GM18508 (cell line): ENCODE results near the gene MSI2.

Source experiments
- ATAC-seq: cut with Tn5 transposase; IDR thresholded peaks from one replicate; pipeline ENCODE4 v1.9.1; 2021; ENCODE audit warnings: moderate number of reproducible peaks; ENCODE audit not compliant: insufficient read depth, unreplicated experiment

MSI2 gene

DNA sequence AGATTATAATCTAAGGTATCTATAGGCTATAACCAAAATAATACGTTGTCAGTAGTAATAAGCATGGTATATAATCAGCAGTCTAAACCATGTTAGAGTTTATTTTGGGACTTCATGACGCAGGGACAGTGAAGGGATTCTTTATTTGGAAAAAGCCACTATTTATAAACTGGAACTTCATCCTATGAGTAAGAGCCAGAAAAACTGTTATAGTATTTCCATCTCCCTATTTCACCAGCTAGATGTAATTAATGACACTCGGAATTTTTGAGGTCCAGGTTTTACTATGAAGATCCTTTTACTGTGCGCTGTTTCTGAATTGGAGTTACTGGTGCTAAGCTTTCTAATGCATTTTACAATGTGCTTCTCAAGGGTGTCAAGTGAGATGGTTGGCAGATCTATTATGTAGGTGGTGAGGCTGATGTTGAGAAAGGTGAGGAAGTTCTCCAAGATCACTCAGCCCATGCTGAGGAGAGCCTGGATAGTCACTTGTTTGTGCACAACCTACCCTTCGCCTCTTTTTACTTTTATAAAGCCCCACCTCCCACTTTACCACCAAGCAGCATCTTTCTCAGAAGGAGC, 149.3 kb downstream of the MSI2 start:
- ATAC-seq = no peak

- ATAC-seq = no peak
Observed at GRCh38 chr17:57406131-57406980, 150.0 kb downstream of the MSI2 start.

DNA sequence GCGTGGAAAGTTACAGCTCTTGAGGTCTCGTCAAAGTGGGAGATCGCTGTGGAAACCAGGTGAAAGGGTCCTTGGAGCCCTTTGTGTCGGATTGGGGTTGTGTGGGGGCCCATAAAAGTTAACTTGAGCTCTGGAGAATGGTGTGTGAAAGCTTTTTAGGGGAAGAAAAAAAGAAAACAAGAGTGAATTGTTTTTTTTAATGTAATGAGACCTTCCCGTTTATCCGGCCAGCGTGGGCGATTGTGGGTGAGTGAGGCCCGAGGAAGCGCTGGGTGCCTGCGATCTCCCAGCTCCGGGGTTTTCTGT, 150.6 kb downstream of the MSI2 start:
- ATAC-seq = no peak

DNA sequence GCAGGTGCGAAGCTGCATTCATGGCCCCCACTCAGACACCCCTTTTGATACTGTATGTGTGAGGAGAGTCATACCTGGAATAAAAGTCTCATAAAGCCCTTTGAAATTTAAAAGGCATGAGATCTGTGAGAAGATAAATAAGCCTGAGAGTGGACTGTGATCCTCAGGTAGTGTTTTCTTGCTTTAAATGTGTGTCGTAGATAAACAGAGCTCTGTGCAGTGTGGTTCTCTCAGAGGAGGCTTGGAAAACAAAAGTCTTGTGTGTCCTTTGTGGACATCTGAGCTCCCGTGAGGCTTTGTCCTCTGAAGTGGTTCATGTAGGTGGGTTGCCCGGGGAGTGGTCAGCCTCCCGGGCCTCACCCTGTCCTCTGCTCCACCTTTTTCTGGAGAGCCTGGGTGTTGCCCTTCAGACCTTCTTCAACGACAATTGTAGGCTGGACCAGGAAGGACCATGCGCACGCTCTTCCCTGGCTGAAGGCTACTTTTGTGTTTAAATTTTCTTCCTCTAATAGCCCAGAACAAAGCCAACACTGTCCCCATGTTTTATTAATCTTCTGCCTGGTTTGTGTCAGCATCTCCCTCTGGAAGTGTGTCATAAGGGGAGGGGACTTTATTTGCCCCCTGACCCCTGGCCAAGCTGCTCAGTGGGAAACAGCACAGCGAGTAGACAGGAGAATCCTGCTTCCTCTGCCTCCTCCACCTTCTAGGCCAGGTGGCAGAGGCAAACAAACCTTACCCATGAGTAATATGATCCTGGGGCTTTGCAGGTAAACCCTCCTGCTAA, 151.2 kb downstream of the MSI2 start:
- ATAC-seq = no peak

GRCh38 chr17:57408071-57408811, 151.9 kb downstream of the MSI2 start:
- no peak for ATAC-seq

- no peak for ATAC-seq
Observed at GRCh38 chr17:57410169-57410568, 153.8 kb downstream of the MSI2 start.

DNA sequence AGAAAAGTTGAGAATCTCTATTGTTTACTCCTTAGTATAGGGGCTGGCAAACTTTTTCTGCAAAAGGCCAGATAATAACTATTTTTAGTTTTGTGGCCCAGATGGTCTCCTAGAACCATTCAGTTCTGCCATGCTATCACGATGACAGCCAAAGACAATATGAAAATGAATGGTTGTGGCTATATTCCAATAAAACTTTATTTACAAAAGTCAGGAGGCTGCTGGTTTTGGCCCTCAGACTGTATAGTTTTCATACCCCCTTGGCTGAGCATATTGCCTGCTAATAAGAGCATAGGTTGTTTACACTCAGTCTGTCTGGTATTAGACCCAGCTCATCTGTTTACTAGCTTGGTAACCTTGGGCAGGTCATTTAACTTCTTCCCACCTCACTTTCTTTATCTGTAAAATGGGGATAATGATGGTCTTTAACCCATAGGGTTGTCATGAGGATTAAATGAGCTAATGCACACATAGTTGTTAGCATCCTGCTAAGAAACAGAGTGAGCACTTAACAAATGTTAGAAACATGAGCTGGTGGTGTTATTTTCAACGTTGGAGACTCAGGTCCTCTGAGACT, 156.3 kb downstream of the MSI2 start:
- no peak for ATAC-seq

DNA sequence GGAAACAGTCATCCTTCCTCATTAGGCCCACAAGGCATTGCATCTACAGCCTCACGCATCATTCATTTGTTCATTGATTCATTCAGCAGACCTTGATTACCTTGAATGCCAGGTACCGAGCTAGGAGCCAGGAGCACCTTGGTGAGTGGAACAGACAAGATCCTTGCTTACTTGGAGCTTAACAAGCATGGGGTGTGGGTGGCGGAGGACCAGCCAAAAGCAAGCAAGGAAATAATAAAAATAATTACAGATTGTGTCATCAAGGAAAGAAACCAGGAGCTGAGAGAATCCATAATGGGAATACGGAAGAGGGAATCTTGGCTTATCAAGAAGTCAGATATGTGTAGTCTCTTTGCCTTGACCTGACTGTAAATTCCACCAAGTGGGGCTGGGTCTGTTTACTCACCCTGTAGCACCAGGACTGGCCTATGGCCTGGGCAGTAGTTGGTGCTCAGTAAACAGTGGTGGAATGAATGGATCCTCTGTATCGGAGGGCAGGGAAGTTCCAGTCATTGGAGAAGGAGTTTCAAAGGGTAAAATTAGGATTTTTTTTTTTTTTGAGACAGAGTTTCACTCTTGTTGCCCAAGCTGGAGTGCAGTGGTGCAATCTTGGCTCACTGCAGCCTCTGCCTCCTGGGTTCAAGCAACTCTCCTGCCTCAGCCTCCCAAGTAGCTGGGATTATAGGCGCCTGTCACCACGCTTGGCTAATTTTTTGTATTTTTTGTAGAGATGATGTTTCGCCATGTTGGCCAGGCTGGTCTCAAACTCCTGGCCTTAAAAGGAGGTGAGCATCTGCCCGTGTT, 157.7 kb downstream of the MSI2 start:
- ATAC-seq = no peak

- no peak for ATAC-seq
Observed at GRCh38 chr17:57415751-57416207, 159.5 kb downstream of the MSI2 start.

DNA sequence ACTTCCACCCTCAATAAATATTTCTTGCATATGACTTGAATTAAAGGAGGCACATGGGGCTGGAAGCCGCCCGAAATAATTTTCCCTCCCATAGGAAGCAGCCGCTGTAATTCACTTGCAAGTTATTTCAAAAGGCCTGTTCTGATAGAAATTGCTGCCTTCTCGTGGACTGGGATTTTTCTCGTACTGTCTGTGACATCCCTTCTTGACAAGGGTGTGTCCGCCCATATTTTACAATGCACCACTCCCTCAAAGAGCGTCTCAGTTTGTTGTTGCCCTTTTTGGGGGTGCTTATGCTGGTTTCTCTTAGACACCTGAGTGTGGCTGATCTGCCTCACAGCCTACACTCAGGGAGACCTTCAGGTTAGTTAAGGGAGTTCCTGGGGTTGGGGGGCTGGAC, 160.0 kb downstream of the MSI2 start:
- ATAC-seq = no peak

GRCh38 chr17:57417956-57418355, 161.6 kb downstream of the MSI2 start:
- no peak for ATAC-seq

DNA sequence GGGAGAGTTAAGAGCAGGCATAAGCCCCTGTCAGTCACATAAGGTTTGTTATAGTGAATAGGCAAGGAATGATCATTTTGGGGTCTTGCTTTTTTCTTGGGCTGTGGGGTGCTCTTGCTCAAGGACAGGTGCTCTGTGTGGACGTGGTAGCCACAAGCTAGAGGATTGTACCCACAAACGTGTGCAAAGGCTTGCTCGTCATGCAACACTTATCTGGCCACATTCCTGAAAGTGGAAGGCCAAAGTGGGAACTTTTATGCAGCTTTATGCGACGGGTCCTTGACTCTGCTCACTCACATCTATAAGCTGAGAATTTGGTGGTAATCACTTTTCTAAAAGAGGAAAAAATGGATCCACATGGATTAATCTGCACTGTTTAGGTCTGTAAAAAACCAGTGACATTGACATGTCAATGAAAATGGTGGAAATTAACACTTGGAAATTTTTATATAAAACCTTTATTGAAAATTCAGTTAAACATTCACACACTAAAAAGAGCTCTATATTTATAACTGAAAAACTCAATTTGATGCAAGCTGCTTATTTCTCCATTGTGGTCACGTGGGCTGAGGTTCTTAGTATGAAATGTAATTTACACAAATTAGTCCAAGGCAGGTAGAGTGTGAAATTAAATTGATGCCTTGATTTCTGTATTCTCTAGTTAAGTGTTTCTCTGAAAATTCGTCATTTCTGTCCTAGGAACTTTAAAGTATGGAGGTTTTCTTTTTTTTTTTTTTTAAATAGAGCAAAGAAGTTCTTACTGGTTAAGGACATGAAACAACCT, 162.3 kb downstream of the MSI2 start:
- ATAC-seq = no peak

DNA sequence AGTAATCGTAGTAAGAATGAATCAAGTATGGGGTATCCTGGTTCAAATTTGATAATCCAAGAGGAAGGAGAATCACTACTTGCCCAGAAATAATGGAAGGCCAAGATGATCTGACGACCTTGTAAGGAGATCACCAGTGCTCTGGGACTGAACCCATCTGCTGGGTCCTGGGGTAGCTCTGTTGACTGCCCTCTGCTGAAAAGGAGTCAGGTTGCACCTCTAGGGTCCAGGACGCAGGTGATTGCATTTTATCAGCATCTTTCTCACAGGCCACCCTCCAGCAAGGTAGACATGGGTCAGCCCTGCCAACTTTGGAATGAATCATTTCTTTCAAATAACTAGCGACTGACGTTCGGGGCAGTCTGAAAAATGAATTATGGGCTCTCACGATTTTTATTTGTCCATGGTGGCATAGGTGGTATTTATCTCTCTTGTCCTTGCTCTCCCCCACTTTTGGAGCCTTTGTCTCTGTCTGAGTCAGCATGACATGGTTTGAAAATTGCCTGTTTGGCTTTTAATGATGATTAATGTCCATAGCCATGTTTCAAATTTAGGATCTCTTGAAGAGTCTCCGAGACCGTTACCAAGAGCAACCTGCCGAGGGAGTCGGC, 163.7 kb downstream of the MSI2 start:
- ATAC-seq = no peak

DNA sequence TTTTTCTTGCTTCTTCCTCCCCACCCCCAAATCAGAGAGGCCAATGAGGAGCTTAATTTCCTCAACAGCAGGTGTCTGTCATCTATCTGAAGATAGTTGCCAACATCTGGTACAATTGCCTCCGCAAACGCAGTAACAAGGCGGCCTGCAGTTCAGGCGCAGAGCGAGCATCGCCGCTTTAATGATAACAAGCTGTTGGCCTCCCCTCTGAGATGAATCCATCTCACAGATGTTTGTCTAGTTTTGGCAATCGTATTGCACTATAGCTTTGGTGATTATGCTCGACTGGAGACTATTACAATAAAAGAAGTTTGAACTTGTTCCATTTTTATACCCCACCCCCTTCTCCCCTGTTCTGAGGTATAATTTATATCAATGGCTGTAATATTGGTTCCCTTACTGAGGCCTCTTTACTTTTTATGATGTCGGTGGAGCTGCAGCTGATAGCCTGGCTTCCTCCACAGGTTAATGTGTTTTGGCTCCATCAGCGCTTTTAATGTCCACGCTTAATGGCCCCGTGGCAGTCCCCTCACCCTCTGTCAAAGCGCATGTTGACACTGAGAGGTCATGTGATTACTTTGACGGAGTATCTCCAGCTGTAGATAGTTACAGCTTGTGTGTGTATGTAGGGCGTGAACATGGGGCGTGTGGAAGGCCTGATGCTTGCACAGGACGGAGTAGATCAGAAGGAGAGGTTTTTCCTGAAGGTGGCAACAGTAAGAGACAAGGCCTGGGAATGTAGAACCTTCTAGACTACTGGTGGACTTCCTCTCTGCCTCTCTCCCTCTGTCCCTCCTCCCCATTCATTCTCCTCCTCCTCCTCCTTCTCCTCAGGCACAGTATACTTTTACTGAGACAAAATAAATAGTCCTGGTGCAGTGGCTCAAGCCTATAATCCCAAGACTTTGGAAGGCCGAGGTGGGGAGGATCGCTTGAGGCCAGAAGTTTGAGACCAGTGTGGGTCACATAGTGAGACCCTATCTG, 164.7 kb downstream of the MSI2 start:
- no peak for ATAC-seq

DNA sequence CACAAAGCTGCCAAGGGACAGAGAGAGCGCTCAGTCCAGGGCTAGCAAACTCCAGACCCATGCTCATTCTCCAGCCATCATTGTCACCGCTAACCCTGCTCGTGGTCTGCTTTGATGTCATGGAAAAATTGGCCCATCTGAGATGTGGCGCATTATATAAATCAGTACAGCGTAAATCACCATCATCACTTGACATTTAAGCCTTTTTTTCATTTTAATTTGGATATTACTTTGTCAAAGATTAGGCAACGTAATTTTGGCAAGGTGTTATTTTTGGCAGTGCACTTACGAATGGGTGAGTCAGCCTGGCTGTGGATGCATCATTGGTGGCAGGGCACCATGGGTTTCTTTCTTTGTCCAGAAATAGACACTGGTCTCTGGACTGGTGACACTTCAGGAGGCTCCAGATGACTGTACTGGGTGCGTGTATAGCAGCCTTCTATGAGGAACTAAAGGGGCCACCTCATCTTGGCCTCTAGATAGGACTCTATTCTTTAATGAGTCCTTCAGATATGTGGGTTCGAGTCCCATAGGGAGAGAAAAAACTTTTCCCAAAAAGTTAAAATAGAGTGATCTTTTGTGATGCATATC, 166.3 kb downstream of the MSI2 start:
- no peak for ATAC-seq

GRCh38 chr17:57423541-57423940, 167.2 kb downstream of the MSI2 start:
- ATAC-seq = no peak

GRCh38 chr17:57424273-57424672, 167.9 kb downstream of the MSI2 start:
- ATAC-seq = no peak
